GM18508 (cell line): ENCODE measurements around the gene MRPL33.
"Not testable (repeated sequence)": the region's sequence is repeated elsewhere in the genome, so short reads cannot be mapped to it uniquely, and the experiment has no call there.

ENCODE experiments used
- ATAC-seq: cut with Tn5 transposase; IDR thresholded peaks from one replicate; pipeline ENCODE4 v1.9.1; 2021; ENCODE audit warnings: moderate number of reproducible peaks; ENCODE audit not compliant: insufficient read depth, unreplicated experiment

Gene MRPL33

DNA sequence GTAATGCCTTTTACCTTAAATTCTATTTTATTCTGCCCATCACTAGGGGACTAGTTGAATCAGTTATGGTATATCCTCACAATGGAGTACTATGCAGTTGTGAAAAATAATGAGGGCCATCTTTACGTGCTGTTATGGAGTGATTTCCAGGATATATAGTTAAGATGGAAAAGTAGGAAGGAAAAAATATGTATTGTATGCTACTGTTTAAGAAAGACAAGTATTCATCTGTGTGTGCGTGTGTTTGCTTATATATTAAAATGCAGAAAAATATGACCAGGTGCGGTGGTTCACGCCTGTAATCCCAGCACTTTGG is 32.5 kb upstream of the MRPL33 start:
- ATAC-seq, result no peak

DNA sequence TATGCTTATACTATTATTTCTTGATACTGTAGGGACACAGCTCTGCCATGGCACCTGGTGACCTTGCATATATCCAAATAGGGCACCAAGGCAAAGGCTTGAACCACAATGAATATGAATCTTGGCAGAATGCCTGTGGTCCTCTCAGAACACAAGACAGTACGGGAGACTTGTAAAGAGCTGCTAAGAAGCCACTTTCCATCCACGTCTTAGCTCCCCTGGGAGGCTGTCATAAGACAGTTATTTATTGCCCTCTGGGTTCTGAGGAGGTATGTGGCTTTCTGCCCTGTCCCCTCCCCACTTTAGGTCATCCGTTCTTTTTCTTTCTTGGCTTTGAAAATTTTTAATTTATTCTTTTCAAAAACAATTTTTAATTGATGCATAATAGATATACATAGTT is 29.8 kb upstream of the MRPL33 start:
- no peak for ATAC-seq

DNA sequence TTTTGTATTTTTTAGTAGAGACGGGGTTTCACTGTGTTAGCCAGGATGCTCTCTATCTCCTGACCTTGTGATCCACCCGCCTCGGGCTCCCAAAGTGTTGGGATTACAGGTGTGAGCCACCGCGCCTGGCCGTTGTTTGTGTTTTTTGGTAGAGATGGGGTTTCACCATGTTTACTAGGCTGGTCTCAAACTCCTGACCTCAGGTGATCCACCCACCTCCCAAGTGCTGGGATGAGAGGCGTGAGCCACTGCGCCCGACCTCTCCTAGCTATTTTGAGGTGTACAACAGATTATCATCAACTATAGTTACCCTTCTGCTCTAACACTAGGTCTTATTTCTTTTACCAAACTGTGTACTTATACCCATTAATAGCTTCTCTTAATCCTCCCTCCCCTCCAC is 28.9 kb upstream of the MRPL33 start:
- no peak for ATAC-seq

DNA sequence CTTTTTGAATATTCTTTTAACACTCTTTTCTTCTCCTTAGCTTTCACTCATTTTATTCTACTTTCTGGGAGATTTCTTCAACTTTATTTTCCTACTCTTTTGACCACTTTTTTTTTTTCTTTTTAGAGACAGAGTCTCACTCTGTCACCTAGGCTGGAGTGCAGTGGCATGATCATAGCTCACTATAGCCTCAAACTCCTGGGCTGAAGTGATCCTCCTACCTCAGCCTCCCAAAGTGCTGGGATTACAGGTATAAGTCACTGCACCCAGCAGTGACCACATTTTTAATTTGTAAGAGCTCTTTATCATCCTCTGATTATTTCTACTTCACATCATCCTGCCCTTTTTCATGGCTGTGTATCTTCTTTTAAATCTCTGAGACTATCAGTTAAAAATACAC is 26.0 kb upstream of the MRPL33 start:
- not testable (repeated sequence) for ATAC-seq

DNA sequence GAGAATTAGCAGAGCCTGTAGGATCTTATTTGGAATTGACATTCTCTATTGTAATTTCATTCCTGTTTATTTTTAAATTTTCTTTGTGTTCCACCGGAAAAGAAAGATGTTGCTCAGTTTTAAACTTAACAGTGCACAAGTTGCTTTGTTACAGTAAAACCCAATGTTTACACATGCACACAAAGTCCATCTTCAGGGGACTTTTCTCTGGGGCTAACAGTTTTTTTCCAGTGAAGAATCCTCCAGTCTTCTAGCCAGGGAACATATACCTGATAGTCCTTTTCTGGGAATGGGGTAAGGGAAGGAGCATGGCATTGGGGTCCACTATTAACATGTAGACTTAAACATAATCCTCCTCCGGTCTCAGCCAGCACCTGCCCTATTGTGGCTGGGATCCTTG is 25.2 kb upstream of the MRPL33 start:
- no peak for ATAC-seq

DNA sequence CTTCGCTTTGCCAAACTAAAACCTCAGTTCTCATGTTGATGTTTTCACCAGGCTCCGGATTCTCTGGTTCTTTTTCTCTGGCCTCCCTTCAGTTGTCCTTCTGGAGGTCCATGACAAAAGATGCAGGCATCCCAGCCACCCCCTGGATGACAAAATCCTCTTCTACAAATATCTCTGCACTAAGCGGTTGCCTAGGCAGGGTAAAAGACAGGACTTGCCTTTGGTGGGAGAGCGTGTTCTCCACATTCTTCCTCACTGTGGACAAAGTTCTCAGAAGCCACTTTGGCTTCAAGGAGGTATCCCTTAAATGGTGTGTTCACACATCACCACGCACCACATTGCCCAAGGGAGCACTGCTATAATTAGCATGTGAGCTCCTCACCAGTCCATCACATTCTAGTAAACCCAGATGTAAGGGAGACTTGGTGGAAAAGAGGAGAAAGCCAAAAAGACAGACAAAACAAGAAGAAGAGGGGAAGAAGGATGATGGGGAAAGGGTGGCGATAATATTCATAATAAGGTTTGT is 23.6 kb upstream of the MRPL33 start:
- no peak for ATAC-seq

DNA sequence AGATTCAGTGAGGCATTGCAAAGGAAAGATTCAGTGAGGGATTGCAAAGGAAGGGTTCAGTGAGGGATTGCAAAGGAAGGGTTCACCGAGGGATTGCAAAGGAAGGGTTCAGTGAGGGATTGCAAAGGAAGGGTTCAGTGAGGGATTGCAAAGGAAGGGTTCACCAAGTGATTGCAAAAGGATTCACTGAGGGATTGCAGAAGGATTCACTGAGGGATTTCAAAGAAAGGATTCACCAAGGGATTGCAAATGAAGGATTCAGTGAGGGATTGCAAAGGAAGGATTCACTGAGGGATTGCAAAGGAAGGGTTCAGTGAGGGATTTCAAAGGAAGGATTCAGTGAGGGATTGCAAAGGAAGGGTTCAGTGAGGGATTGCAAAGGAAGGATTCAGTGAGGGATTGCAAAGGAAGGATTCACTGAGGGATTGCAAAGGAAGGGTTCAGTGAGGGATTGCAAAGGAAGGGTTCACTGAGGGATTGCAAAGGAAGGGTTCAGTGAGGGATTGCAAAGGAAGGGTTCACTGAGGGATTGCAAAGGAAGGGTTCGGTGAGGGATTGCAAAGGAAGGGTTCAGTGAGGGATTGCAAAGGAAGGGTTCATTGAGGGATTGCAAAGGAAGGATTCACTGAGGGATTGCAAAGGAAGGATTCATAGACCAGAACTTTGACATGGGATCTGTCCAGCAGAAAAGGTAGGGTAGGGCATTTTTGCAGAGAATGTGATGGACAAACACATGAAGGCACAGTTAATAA is 22.5 kb upstream of the MRPL33 start:
- not testable (repeated sequence) for ATAC-seq

DNA sequence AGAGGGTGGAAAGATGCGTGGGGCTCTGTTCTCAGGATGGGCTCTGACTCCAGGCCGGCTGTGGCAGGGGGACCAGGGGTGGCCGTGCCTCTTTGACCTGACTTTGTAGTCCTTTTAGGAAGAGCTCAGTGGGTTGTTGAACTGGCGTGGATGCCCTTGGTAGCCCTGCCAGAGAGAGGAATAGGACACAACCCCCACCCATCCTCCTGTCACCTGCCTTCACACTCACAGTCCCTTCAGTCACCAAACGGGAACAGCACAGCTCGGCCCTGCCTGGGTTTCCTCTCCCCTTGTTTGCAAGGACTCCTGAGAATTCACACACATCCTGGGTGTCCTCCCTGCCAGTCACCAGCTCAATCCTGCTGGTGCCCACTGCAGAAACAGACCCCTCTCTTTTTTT is 20.1 kb upstream of the MRPL33 start:
- ATAC-seq, result no peak

DNA sequence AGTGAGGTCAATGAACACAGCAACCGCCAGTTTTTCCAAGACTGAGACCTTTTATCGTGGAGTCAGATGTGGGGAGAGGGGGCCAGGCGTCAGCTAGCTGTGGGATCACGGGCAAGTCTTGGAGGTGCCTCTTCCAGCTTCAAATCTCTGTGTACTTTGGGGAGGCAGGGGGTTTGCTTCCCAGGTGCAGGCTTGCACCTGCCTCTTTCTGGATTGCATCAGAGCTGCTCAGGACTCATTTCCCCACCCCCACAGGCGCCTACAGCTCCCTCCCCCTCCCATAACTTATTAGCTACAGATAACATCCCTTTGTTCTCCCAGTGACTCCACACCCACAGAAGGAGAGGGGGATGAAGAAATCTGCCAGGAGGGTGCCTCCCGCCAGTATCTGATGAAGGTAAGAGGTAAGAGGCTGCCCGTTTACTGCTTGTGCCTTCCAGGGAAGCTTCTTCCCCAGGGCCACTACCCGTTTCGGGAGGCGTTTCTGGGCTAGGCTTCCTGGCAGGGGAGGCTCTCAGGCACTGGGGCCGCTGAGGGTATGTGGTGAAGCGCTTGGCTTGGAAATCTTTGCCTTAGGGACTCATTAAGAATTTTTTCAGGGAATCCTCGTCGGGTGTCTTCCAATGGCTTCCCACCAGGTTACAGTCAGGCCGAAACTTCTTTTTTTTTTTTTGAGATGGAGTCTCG is 18.8 kb upstream of the MRPL33 start:
- ATAC-seq, result no peak

DNA sequence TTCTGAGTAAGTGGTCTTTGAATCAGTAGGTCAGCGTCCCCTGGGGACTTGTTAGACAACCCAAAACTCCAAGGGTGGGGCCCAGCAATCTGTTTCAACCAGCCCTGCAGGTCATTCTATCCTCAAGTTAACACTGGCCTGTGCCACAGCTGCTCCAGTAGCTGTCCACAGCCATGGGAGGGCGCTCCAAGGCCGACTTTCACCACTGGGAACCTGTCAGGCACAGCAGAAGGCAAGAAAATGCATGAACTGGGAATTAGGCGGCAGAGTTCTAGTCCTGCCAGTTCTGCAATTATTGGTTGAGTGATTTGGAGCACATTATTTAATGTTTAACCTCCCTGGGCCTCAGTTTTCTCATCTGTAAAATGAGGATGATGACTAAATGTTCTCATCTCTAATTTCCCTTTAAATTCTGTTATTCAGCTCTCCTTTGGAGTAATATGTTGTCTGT is 17.4 kb upstream of the MRPL33 start:
- no peak for ATAC-seq

DNA sequence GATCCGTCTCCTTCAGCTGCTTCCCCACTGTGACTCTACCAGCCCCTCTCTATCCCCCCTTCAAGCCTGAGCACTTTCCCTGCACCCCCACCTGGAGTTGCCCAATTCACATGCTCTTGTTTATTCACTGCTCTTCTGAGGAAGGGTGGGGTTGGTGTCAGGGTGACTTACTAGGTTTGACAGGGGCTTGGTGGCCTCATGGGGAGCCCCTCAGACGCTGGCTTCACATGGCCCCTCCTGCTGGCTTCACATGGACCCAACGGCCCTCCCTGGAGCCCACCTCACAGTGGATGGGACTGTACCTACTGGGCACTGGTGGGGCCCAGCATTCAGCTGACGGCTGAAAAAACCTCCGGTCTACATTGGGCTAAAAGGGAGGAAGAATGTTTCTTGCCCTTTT is 16.7 kb upstream of the MRPL33 start:
- ATAC-seq, result no peak

DNA sequence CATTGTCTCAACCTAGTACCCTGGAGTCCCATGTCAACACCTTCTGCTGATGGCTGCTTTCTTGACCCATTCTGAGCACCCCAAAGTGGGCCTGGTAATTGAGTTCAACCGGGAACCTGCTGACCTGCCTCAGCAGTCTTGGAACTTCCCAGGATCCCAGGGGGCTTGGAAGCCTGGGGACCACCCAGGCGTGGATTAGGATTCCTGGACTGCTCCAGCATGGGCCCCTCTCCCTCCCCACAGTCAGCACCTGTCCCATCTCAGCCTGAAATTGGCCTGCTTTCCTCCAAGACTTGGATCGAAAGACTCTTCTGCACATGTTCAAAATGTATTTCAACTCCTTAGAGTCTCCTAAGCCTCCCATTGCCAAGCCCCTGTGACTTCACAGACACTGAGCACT is 15.4 kb upstream of the MRPL33 start:
- ATAC-seq, result no peak

DNA sequence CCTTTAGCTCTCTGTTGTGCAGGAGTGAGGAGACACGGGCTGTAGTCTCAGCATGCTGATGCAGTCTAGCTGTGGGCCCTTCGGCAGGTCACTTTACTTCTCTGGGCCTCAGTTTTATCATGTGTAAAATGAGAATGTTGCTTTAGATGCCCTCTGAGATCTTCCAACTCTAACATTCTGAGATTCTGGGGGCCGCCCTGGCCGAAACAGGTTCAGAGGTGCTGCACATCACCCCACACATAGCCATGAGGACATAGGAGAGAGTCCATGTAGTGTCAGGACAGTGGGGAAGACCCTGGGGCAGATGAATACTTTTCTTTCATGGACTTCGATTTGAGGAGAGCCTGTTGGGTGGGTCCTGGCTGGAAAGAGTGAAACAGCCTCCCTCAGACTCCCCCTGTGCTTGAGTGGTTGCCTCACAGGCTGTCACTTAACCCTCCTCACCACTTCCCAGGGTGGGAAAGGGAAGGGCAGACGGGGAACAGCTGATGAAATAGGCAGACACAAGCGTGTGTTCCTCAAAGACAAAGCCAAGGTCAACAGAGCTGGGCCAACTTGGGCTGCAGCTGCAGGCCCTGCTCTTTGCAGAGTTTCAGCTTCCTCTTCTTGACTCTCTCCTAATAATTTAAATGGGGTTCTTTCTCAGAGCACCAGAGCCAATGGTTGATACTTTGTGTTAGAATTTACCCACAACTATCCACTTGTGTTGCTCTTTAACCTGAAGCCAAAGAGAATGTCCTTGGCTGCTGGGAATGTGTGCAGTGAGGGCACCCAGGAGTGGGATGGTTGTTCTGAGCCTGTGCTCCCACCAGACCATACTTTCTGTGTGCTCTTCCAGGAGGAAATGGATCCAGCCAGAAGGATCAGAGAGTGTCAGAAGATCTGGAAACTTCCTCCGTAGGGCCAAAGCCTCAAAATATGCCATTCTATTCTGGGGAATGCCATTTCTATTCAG is 14.7 kb upstream of the MRPL33 start:
- no peak for ATAC-seq

DNA sequence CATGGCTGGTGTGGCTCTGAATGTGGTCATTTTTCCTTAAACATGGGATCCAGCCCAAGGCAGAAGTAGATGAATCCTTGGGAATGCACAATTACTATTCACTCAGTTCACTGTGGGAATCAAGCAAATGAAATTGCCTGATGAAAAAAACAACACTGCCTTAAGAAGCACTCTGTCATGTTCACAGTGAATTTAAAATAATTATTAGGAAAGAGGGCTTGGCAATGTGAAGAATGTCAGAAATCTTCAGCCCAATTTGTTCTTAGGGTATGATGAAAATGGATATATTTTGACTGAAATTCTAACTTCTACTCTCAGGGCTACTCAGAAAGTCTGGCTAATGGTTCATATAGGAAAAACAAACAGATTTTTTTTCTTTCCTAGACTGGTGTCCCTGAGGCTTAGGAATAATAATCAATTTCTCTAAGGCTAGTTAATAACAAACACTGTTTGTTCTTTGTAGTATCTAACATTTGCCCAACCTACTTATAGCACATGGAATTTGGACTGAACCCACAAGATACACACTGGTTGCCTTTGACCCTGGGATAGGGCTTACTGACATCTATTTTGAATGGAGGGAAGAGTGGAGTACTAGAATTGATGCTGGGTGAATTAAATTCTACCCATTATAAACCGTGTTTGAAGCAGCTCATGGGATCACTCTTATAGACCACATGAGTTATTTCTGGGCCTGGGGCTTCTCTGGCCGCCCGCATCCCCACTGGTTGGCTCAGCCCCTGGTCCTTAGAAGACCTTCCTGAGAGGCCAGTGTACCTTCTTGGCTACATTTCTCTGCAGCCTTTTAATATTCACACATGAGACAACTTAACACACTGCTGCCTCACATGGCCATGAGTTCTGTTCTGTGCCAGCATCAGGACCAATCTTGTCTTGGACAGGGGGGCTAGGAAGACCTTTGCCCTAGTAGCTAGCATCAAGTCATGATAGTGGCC is 8.3 kb upstream of the MRPL33 start:
- ATAC-seq, result no peak

DNA sequence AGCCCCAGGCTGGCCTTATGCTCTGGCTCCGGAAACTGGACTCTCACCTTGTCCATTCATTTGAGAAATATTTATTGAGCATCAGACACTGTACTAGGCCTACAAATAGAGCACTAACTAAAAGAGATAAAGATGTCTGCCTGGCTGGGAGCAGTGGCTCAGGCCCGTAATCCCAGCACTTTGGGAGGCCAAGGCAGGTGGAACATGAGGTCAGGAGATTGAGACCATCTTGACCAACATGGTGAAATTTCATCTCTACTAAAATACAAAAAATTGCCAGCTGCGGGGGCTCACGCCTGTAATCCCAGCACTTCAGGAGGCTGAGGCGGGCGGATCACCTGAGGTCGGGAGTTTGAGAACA is 7.6 kb upstream of the MRPL33 start:
- no peak for ATAC-seq

DNA sequence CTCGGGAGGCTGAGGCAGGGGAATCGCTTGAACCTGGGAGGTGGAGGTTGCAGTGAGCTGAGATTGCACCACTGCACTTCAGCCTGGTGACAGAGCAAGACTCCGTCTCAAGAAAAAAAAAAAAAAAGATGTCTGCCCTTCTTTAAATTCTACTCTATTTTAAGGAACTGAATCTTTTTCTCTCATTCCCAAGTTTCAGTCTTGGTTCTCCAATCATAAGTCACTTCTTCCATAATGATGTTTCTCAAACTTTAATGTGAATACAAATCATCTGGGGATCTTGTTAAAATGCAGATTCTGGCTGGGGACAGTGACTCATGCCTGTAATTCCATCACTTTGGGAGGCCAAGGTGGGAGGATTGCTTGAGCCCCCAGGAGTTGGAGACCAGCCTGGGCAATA is 7.0 kb upstream of the MRPL33 start:
- ATAC-seq, result not testable (repeated sequence)

DNA sequence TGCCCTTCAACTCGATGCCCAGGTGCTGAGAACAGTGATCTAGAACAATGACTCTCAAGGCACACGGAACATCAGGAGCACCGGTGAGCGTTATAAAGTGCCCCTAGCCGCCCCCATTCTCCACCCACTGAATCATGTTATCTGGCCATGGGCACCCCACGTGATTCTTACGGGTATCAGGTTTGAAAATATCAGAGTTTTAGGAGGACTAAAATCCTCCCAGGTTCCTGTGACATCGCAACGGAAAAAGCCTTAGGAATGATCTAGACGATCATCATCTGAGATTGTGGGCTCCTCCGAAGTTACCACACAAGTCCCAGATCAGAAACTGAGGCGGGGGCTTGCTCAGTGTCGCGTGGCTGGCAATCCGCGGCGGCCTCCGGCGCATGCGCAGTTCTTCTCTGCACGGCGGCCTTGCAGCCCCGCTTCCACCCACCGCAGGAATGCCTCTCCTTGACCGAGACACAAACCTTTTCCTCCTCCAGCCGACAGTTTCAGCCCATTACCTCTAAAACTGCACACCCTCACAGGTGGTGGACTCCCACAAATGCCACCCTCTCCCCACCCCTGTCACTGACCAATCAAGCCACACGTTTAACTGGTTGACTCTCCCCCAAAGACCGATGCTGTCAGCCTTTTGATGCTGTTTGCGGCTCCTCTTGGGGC is 5.8 kb upstream of the MRPL33 start:
- no peak for ATAC-seq

DNA sequence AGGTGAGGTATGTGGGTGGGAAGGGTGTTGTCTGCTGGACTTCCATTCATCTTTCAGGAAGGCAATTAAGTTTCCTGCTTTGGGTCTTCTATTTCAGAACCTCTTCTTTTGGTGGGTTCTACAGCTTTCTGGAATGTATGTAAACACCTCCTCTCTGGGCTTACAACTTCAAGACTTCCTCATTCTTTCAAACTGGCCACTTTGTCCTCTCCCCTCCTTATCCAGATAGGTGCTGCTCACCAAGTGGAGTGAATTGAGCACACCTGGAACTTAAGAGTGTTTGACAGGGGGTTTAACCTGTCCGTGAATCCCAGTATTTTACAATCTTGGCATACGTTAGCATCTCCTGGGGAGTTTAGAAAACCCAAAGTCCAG is 5.2 kb upstream of the MRPL33 start:
- no peak for ATAC-seq

DNA sequence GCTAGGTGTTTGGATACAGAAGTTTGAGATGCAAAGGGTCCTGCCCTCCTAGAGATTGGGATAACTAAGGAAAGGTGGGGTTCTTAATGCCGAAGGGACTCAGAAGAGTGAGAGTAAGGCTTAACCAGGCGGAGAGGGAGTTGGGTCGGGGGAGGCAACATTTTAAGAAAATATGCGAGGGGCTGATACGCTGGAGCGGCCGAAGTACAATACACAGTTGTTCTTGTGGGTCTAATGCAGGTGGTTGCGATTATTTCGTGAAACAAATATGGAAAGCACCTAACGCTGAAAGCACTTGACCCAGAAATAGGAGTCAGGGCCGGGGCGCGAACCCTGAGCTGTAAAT is 344 bp upstream of the MRPL33 start:
- peak; percentile 4 for ATAC-seq
